D721Med (cell line): Measurements from ENCODE around the gene CACNB2.
A peak's percentile ranks its signal among the peaks of the same experiment; 100 is the strongest.

Experiments
- DNase-seq: peaks from one replicate; pipeline ENCODE4 v3.0.0; 2011; ENCODE audit warnings: low spot score; ENCODE audit not compliant: insufficient read length
- FAIRE-seq: peaks from 2 replicates; lab custom pipeline; 2011; peaks lifted over from hg19 to GRCh38; lab: Jason Lieb, UNC
- CTCF ChIP-seq: IDR thresholded peaks from 2 replicates; pipeline ENCODE4 v1.5.1; 2012; ENCODE audit warnings: mild to moderate bottlenecking, control low read depth; ENCODE audit not compliant: insufficient read depth; ENCODE audit errors: missing control alignments

The CACNB2 gene

GRCh38 chr10:18376650-18377049, 236.4 kb downstream of the CACNB2 start:
- no peak for FAIRE-seq
- no peak for DNase-seq
- TF ChIP-seq CTCF, result no peak

GRCh38 chr10:18377898-18378297, 237.7 kb downstream of the CACNB2 start:
- DNase-seq, result no peak
- no peak for TF ChIP-seq CTCF
- no peak for FAIRE-seq

- DNase-seq, result no peak
- no peak for FAIRE-seq
- no peak for TF ChIP-seq CTCF
Observed at GRCh38 chr10:18378766-18379165, 238.5 kb downstream of the CACNB2 start.

- FAIRE-seq (no peak), DNase-seq (no peak)
- no peak for TF ChIP-seq CTCF
Observed at GRCh38 chr10:18381679-18382078, 241.5 kb downstream of the CACNB2 start.

GRCh38 chr10:18397906-18398305, 257.7 kb downstream of the CACNB2 start:
- peak; percentile 95 for FAIRE-seq
- TF ChIP-seq CTCF, result no peak
- DNase-seq, result no peak

GRCh38 chr10:18399158-18399557, 258.9 kb downstream of the CACNB2 start:
- no peak for TF ChIP-seq CTCF
- DNase-seq (no peak), FAIRE-seq (no peak)

GRCh38 chr10:18400201-18400905, 260.1 kb downstream of the CACNB2 start:
- TF ChIP-seq CTCF, result no peak
- DNase-seq (no peak), FAIRE-seq (peak; percentile 91)
